Activated CD8-positive, alpha-beta memory T cell treated with anti-CD3 and anti-CD28 coated beads, Interleukin-2, amount 50 U/mL, for 1 hour (primary cell): ENCODE data around the gene ERV3-1.
"Not testable (repeated sequence)": the region's sequence is repeated elsewhere in the genome, so short reads cannot be mapped to it uniquely, and the experiment has no call there.

ENCODE experiments used
- DNase-seq: peaks from one replicate; pipeline ENCODE4 v3.0.0-alpha.2; 2020; ENCODE audit errors: extremely low read depth

Gene ERV3-1

DNA sequence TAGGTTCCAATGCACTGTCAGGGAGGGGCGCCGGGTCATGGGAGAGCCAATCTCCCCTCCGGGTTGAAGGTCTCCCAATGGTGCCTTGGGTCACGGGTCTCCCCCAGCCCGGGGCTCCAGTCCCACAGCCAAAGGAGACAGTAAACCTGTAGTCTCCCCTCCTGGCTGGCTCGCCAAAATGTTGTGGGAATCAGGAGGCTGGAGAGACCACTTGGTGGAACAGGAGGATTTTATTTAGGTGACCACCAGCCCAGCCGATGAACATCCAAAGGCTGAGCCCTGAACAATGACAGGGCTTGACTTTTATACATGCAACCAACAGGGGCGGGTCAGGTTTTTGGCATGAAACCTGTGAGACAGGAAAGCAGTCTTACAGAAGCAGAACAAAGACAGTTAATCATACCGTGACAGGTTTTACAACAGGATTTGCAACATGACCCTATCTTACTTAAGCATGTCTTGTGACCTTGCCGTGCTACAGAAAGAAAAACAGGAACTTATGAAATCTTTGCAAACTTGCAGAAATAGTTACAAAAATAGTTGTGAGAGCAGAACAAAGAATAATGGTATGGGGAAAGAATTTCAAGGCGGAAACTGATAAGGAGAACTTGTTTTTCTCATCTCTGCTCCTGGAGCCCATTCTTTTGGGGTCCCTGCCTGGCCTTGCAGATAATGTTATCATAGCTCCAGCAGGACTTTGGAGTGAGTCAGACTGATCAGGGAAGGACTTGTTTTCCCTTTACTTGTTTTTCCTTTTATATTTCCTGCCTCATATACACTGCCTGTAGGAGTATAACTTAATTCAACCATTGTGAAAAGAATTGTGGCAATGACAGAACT lies 7.1 kb downstream of the ERV3-1 start:
- no peak for DNase-seq

DNA sequence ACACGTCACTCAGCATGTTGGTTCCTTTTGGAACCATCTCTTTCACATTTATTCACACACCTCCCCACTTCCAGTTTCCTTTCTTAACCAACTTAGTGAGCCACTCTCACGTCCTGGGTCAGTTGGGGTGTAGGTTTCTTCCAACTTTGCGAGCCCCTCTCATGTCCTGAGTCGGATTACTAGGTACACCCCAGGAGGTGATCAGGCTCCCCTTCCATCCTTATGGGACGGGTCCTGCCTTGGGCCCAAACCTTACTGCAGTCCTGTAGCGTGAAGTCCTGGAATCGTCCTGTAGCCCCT lies 7.7 kb downstream of the ERV3-1 start:
- no peak for DNase-seq

DNA sequence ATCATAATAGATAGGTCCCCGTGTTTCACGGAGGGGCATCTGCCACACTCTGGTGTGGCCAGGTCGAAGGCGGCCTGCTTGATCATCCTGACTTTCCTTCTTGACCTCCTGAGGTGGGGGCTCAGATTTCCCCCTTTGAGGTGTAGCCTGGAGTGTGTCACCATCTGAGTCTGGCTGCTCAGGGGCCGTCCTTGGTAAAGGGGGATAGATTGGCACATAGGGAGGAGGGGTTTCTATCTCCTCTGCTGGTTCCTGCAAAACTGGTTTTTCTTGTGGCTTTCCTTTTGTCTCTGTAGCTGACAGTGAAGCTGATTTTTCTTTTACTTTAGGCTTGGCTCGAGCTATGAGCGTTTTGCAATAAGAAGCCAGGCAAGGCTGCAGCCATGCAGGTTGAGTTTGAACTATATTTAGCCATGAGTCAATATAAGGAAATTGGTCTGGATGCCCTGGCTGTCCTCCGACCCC lies 8.5 kb downstream of the ERV3-1 start:
- no peak for DNase-seq

DNA sequence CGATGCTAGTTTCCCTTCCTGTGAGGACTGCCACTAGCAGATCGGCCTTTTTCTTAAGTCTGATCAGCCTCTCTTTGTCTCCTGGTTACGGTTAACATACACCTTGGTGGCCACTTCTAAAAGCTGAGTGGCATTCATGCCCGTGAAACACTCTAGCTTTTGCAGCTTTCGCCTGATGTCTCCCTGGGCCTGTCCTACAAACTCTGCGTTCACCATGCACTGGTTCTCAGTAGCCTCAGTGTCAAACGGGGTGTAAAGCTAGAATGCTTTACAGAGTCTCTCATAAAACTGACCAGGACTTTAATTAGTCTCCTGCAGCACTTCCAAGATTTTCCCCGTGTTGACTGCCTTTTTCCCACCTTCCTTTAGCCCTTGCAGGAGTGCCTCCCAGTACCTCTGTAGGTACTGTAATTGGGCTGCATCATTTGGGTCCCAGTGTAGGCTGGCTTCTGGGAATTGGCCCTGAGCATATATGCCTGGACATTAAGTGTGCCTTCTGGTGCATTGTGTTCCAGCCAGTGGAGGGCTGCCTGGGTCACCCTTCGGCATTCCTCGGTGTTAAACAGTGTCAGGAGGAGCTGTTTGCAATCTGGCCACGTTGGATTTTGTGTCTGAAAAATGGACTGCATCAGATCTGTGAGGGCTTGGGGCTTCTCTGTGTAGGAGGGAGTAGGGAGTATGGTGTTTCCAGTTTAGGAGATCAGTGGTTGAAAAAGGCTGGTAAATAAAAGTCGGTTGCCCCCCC lies 9.2 kb downstream of the ERV3-1 start:
- DNase-seq: no peak

DNA sequence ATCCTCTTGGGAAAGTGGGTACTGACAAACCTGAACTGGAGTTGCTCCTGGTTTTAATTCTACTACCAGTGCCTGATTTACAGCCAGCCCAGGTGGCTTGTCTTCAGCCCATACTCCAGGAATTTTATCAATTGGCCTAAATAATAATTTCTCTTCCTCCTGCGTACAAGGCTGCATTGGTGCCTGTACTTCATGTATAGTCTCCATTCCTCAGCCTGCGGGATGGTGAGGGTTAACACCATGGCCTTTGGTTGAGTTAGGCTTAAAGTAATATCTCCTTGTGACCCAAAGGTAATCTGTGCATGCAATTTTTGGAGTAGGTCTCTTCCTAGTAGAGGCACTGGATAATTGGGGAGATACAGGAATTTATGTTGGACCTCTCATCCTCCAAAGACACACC lies 10.2 kb downstream of the ERV3-1 start:
- no peak for DNase-seq

DNA sequence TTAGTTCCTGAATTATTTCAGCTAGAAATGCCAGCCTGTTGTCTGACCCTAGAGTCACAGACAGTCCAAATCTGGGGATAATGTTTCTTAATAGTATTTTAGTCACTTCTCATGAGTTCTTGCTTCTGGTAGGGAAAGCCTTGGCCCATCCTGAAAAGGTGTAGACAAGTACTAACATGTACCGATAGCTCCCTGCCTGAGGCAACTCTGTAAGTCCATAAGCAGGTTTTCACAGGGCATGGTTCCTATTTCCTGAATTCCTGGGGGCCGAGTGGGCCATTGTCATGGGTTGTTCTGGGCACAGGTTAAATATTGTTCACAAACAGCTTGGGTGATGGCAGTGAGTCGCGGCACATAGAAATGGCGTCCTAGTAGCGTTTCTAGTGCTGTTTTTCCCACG lies 12.6 kb downstream of the ERV3-1 start:
- no peak for DNase-seq

DNA sequence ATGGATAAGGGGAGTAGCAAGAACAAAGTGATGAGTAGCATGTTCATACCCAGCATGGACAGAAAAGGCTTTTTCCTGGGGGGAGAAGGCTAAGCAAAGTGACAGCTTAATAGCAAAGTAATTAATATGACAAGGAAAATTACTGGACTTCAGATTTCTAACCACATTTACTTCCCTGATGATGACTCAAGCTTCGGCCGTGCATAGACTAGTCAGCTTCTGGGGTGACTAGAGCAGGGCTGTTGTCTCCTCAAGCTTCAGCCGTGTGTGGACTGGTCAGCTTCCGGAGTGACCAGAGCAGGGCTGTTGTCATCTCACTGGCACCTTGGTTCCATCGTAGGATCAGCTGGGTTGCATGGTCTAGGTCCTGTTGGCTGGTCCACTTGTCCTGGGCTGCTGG lies 13.5 kb downstream of the ERV3-1 start:
- no peak for DNase-seq

DNA sequence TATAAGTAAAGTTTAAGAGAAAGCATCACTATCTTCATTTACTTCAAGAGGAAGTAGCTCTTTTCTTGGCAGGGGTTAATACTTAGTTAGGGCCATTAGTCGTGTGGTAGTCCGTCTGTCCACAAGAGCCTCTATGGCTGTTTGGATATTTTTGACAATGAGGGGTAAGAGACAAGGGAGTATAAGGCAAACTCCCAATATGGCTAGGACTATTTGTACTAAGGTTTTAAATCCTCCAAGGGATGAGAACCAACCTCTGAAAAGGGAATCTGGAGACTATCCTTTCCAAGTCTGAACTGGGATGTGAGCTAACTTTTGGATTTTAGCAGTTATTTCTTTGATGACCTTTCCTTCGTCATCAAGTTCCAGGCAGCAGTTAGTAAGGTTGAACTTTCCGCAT lies 15.6 kb downstream of the ERV3-1 start, which contains the start of gene ZNF117:
ZNF117 (minus strand) TSS at position 101 of the 400 bp plus-strand sequence.
- DNase-seq: no peak

DNA sequence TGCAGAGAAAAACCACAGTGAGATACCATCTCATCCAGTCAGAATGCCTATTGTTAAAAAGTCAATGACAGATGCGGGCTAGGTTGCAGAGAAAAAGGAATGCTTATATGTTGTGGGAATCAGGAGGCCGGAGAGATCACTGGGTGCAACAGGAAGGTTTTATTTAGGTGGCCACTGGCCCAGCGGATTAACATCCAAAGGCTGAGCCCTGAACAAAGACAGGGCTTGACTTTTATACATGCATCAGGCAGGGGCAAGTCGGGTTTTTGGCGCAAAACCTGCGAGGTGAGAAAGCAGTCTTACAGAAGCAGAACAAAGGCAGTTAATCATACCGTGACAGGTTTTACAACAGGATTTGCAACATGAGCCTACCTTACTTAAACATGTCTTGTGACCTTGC lies 16.3 kb downstream of the ERV3-1 start:
- DNase-seq: no peak

DNA sequence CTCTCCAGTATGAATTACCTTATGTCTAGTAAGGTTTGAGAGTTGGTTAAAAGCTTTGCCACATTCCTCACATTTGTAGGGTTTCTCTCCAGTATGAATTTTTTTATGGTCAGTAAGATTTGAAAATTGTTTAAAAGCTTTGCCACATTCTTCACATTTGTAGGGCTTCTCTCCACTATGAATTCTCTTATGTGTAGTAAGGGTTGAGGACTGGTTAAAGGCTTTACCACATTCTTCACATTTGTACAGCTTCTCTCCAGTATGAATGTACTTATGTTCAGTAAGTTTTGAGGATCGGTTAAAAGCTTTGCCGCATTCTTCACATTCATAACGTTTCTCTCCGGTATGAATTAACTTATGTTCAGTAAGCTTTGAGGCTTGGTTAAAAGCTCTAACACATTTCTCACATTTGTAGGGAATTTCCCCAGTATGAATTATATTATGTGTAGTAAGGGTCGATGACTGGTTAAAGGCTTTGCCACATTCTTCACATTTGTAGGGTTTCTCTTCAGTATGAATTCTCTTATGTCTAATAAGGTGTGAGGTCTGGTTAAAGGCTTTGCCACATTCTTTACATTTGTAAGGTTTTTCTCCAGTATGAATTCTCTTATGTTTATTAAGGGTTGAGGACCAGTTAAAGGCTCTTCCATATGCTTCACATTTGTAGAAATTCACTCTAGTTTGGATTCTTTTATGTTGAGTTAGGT lies 27.8 kb downstream of the ERV3-1 start:
- no peak for DNase-seq

DNA sequence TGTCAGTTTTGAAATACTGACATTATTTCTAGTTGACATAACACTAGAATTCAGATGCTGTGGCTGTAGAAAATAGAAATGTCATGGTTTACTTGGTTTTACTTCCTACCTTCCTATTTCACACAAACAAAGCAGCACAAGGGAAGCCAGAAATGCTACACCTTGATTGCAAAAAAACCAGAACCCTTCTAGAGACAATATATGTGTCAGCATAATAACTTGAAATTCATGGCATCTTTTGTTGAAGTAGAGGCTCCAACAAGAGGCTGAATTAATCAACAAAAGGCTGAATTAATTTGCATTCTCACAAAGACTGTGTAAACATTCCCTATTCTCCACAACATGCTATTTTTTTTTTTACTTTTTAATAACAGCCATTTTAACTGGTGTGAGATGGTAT lies 40.9 kb downstream of the ERV3-1 start:
- DNase-seq: no peak

DNA sequence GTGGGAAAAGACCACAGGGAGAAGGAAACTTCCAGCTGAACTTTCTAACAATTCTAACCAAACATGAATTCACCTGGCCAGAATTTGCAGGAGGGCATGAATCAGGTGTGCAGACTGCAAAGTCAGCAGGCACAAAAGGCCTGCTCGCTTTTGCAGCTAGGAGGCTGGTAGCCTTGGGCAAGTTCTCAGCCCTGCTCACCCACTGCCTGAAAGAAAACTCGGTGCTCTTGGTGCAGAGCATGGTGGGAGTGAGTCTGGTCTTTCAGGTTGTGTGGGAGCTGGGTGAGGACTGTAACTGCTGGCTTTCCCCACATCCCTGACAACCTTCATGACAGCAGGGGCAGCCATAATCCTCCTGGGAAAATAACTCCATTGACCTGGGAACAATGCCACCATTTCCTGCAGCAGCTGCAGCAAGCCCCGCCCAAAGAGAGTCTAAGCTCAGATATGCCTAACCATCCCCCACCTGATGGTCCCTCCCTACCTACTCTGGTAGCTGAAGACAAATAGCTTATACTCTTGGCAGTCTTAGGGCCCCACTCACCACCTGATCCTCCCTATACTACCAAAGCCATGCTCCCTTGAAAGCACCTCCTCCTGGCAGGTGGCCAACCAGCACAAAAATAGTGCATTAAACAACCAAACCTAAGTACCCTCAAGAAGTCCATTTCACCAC lies 47.3 kb downstream of the ERV3-1 start:
- DNase-seq: no peak

DNA sequence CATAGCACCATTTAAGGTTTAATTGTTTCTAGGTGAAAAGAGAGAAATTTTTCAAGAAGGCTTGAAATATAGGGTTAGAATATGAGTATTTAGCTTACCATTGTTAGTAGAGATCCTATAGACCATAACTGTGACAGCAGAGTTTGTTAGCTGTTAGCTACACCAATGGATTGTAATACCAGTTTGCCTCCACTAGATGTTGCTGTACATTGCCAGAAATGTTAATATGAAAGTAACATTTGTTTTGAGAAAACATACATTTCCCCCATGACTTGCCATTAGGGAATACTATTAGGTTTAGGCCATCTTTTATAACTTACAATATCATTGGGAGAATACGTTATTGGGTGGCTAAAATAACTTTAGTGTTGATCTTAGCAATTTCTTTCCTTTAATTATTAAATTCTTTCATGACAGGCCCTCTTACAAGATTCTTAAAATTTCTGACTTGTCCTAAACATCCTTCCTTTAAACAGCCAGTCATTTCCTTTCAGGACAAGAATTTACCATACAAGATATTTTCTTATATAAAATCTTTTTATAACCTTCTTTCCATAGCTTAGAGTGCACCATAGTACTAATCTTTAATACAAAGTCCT lies 55.1 kb downstream of the ERV3-1 start:
- no peak for DNase-seq

DNA sequence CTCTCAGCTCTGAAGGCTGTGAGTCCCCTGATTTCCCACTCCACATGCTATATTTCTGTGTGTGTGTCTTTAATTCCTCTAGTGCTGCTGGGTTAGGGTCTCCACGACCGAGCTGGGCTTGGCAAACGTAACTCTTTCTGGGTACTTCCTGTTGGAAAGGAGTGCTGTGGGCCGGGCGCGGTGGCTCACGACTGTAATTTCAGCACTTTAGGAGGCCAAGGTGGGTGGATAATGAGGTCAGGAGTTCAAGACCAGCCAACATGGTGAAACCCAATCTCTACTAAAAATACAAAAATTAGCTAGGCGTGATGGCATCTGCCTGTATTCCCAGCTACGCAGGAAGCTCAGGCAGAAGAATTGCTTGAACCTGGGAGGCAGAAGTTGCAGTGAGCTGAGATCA lies 55.8 kb downstream of the ERV3-1 start:
- DNase-seq: not testable (repeated sequence)

DNA sequence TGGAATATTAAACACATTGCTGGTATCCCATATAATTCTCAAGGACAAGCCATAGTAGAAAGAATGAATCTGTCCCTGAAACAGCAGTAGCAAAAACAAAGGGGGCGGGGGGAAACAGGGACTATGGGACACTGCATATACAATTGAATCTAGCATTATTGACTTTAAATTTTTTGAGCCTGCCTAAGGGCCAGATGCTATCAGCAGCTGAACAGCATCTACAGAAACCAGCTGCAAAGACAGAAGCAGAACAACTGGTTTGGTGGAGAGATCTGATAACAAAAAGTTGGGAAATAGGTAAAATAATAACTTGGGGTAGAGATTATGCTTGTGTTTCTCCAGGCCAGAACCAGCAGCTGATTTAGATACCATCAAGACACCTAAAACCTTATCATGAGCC lies 57.7 kb downstream of the ERV3-1 start:
- not testable (repeated sequence) for DNase-seq

DNA sequence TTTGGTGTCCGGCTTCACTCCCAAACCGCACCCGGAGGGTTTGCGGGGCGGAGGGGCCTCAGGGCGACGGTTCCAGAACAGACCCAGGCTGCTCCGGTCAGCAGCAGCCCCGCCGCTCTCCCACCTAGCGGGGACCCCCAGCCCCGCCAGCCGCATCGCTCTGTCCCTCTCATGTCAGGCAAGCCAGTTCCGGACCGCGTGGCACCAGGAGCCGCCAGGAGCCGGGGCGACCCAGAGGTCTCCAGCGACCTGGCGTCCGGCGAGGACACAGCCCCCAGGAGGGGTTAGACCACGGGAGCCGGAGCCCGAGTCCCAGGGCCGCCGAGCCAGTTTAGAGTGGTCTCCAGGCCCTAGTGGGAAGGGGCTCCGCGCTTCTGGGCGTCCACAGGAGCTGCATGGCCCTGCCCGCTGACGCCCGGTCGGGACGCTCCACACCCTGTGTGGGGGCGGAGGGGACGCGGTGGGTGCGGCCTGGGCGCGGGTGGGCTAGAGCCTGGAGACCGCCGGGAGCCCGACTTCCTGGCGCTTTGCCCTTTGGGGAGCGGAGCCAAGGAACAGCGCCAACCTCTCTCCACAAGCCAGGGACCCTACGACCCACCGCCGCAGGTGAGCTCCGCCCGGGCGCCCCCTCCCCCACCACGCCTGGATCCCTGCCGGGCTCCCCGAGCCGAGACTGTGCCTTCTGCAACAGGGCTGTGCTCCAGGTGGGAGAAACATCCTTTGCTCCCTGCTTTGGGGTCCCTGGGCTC lies 59.1 kb downstream of the ERV3-1 start:
- DNase-seq: no peak

DNA sequence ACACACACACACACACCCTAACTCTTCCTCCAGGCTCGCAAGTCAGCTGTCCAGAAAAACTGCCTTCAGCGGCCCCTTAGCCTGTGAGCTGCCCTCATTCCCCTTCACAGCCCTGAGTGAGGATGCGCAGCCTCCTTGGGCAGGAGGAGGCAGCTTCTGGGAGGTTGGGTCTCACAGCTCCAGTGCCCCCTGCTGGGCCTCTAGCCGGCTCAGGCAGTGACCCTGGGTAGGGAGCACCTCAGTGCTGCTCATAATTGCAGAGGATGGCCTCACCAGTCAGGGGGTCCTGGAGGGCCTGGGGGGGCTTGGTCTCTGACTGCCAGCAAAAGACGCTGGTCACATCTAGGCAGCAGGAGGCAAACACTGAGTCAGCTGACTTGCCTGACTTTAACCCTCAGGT lies 59.7 kb downstream of the ERV3-1 start:
- no peak for DNase-seq

DNA sequence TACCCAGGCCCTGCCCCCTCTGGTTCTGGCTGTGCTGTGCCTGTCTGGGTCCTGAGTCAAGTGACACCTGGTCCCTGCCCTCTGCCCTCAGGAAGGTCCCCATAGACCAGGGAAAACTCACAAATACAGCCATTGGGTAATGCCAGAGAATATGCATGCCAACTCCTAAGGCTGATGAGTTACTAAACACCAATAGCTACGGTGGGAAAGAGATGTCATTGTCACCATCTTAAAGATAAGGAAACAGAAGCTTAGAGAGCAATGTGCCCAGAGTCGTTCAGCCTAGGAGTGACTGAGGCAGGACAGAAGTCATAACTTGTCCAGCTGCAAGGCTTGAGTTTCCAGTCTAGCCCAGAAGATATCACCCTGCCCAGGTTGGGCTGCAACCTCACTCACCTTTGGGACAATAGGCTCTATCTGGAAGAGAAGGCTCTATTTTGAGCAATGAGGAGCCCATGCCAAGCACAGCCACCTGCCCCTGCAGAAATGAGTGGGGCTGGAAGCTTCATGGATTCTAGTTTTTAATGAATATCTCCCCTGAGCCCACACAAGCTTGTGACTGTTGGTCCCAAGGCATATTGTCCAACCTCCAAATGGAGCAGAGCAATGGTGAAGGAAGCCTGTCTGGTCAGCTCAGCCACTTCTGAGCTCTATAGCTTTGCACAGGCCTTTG lies 60.8 kb downstream of the ERV3-1 start:
- DNase-seq: no peak

DNA sequence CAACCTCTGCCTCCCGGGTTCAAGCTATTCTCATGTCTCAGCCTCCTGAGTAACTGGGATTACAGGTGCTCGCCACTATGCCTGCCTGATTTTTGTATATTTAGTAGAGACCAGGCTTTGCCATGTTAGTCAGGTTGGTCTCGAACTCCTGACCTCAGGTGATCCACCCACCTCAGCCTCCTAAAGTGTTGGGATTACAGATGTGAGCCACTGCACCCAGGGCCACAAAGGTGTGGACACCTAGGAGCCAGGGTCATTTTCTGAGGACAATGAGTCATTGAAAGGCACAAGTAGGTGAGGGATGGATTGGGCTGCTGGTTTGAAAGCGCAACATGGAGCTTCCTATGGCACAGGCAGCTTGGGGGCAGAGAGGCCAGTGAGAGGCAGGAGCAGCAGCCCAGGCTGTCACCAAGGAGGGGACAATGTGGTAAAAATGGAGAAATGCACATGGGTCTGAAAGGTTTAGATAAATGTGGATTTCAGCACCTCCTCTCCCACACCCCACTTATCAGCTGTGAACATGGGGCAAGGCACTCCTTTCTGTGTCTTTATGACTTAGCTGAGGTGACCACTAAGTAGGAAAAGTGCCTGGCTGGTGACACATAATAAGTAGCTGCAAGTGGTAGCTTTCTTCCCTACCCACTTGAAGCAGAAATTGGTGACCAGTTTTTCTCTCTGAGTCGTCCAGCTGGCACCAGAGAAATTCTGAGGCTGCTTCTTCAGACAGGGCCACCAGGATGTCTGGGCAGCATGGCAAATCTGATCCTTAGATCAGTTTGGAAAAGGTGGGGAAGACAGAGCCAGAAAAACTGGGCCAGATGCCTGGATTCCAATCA lies 61.6 kb downstream of the ERV3-1 start:
- DNase-seq: not testable (repeated sequence)
